Spleen (tissue), 11 donors: ENCODE data around the gene TNFSF9. TPM values are rescaled to one million over a fixed set of nuclear protein-coding genes. Genes with fewer than 3 reads are reported as not detected.

Experiments
- DNase-seq: peaks from one replicate; pipeline ENCODE4 v3.0.0-alpha.2; 2020
- H3K27ac ChIP-seq, 8 donors: fragments of 200-600 bp; sonication (generic) in 7 of 8; 1 replicate in 4 of 8; 2 replicates in 4 of 8; pipeline versions ENCODE4 v1.5.0 to v1.8.0; 2016 to 2021; ENCODE audit warnings: inconsistent platforms in 4 of 8, mild to moderate bottlenecking in 4 of 8, moderate library complexity in 1 of 8
- H3K27me3 ChIP-seq, 7 donors: fragments of 200-600 bp; sonication (generic) in 6 of 7; replicated peaks in 1 of 7; 1 replicate in 4 of 7; 2 replicates in 3 of 7; pipeline versions ENCODE4 v1.5.0 to v1.8.0; 2016 to 2021; ENCODE audit warnings: inconsistent platforms in 3 of 7, mild to moderate bottlenecking in 1 of 7
- H3K36me3 ChIP-seq, 6 donors: fragments of 200-600 bp; sonication (generic) in 5 of 6; 1 replicate in 4 of 6; 2 replicates in 2 of 6; pipeline versions ENCODE4 v1.5.0 to v1.8.0; 2016 to 2021; ENCODE audit warnings: inconsistent platforms in 2 of 6
- H3K4me1 ChIP-seq, 6 donors: fragments of 200-600 bp; sonication (generic) in 5 of 6; 1 replicate in 3 of 6; 2 replicates in 3 of 6; pipeline versions ENCODE4 v1.5.0 to v1.8.0; 2016 to 2021; ENCODE audit warnings: inconsistent platforms in 3 of 6
- H3K4me3 ChIP-seq, 8 donors: fragments of 200-600 bp; sonication (generic) in 7 of 8; 1 replicate in 4 of 8; 2 replicates in 4 of 8; pipeline versions ENCODE4 v1.5.0 to v1.8.0; 2016 to 2021; ENCODE audit warnings: inconsistent platforms in 4 of 8, mild to moderate bottlenecking in 4 of 8, moderate library complexity in 2 of 8
- H3K9me3 ChIP-seq, 8 donors: fragments of 200-600 bp; sonication (generic) in 7 of 8; 1 replicate in 4 of 8; 2 replicates in 4 of 8; pipeline versions ENCODE4 v1.5.0 to v1.8.0; 2016 to 2021; ENCODE audit warnings: inconsistent platforms in 4 of 8
- CTCF ChIP-seq, 11 experiments: fragments of 200-600 bp in 7 of 11; fragments of 450-650 bp in 4 of 11; sonication (generic) in 4 of 11; IDR thresholded peaks in 8 of 11; conservative IDR thresholded peaks in 3 of 11; 1 replicate in 7 of 11; 2 replicates in 4 of 11; pipeline versions ENCODE4 v1.4.0 to v1.8.0; 2016 to 2021; ENCODE audit warnings: antibody characterized with exemption in 11 of 11, inconsistent platforms in 4 of 11, mild to moderate bottlenecking in 1 of 11
- POLR2A ChIP-seq, 3 donors: fragments of 450-650 bp; IDR thresholded peaks; one replicate each; pipeline ENCODE4 v1.5.1; 2017; ENCODE audit warnings: antibody characterized with exemption in 3 of 3, mild to moderate bottlenecking in 1 of 3
- POLR2AphosphoS5 ChIP-seq, 3 donors: sonication (generic); formaldehyde crosslinking; IDR thresholded peaks; one replicate each; pipeline ENCODE4 v1.5.1; 2017; ENCODE audit warnings: antibody characterized with exemption in 3 of 3
- WGBS, 5 donors: extraction: QIAGEN DNeasy Blood & Tissue Kit in 3 of 5; methylation state at CpG; one replicate each; pipeline versions ENCODE4 v1.1.5 to v1.1.7; 2013 to 2018; 5-methylcytosine and 5-hydroxymethylcytosine counted together
- intact Hi-C: fragments of 100-400 bp; cut with DNase I; formaldehyde crosslinking; loops from one replicate; pipeline ENCODE4 v1.15.0; 2023; ENCODE audit warnings: low total_unique reads
- polyA plus RNA-seq, 3 donors: library from polyadenylated mRNA; stranded (reverse); fragments of 200-250 nt; gene quantifications; one replicate each; pipeline ENCODE4 v1.2.1, GENCODE V29; 2013
- total RNA-seq, 7 donors: library from RNA; depleted of rRNA in 3 of 7; stranded (reverse); fragments of >200 nt in 3 of 7; fragmentation: NEBNext Ultra II Directional in 4 of 7; extraction: Animal tissue kit (Norgen Biotek cat#: 25700) in 4 of 7; gene quantifications; one replicate each; pipeline versions ENCODE4 v1.1.0 to v1.2.1, GENCODE V29; 2016 to 2021
- donor health status: healthy with polysubstance abuse.
- donor health status: DM: no; HTN: no; CAD: no; lungs with moderate emphysema.
- donor health status: DM: no; HTN: no; CAD: no.
- donor health status: Bipolar disorder and iron deficiency.
- donor health status: healthy.
- donor health status: DM: no; HTN: no; CAD: no.
- donor health status: DM: yes; HTN: yes; CAD: no.

TNFSF9 gene
- total and polyA plus RNA-seq, 10 donors = 0.72 to 4.1 (median 2.9) TPM

GRCh38 chr19:6516659-6517291 is 14.1 kb upstream of the TNFSF9 start:
- no peaks in the 10 kb centered on the region for H3K27me3 ChIP-seq
- DNase-seq = peak; percentile 98
- 0 to 1% (median 0%) methylated on average over 27 to 38 of the region's 38 CpGs for WGBS, 5 donors
- peak overlapping the region; percentile 73 to 92 (median 87) for H3K27ac ChIP-seq
- H3K4me3 ChIP-seq = peak overlapping the region; percentile 55 to 86 (median 65)
- H3K9me3 ChIP-seq = no peaks in the 10 kb centered on the region
- no peaks in the 10 kb centered on the region for H3K36me3 ChIP-seq
- TF ChIP-seq CTCF (IDR thresholded peaks at IDR 0.05 in 8 of 11, conservative IDR thresholded peaks at IDR 0.05 in 3 of 11) (peak; percentile 94 to 99 (median 98)), POLR2A (IDR thresholded peaks at IDR 0.05) (no peak), POLR2AphosphoS5 (IDR thresholded peaks at IDR 0.05) (peak; percentile 37 to 77 (median 58))
- peaks cover 16 to 60% (median 36%) of the 10 kb centered on the region in 6 donors for H3K4me1 ChIP-seq
- intact Hi-C loops = loop anchor here (5.0 to 10.0 kb wide), 2 partner anchors 228 to 346 kb away; no protein-coding TSS in a partner anchor

- peak overlapping the region in 2 of 8 donors; percentile 20 to 45 for H3K4me3 ChIP-seq
- H3K9me3 ChIP-seq = no peaks in the 10 kb centered on the region
- H3K4me1 ChIP-seq = peaks cover 16 to 70% (median 47%) of the 10 kb centered on the region in 6 donors
- H3K27me3 ChIP-seq = no peaks in the 10 kb centered on the region
- peak overlapping the region in 7 of 8 donors; percentile 15 to 76 (median 57) for H3K27ac ChIP-seq
- DNase-seq = no peak
- WGBS, 5 donors = 26 to 33% (median 28%) methylated on average over 14 of the region's 14 CpGs
- no peaks in the 10 kb centered on the region for H3K36me3 ChIP-seq
- no peak for TF ChIP-seq CTCF (IDR thresholded peaks at IDR 0.05 in 8 of 11, conservative IDR thresholded peaks at IDR 0.05 in 3 of 11)
- peak in 1 of 3 donors; percentile 42 for TF ChIP-seq POLR2AphosphoS5 (IDR thresholded peaks at IDR 0.05)
- TF ChIP-seq POLR2A (IDR thresholded peaks at IDR 0.05) = no peak
- intact Hi-C loops = loop anchor here (5.0 to 10.0 kb wide), 2 partner anchors 226 to 344 kb away; no protein-coding TSS in a partner anchor
Observed at GRCh38 chr19:6518145-6518911, 12.5 kb upstream of the TNFSF9 start.

- H3K36me3 ChIP-seq = no peaks in the 10 kb centered on the region
- no peaks in the 10 kb centered on the region for H3K9me3 ChIP-seq
- H3K27ac ChIP-seq = peak overlapping the region in 2 of 8 donors; percentile 68 to 76
- no peak for DNase-seq
- no peaks in the 10 kb centered on the region for H3K27me3 ChIP-seq
- intact Hi-C loops = loop anchor here (5.0 to 10.0 kb wide), 2 partner anchors 226 to 343 kb away; no protein-coding TSS in a partner anchor
- 49 to 73% (median 54%) methylated on average over 2 of the region's 2 CpGs for WGBS, 5 donors
- no peak for TF ChIP-seq POLR2A (IDR thresholded peaks at IDR 0.05)
- TF ChIP-seq POLR2AphosphoS5 (IDR thresholded peaks at IDR 0.05) = no peak
- no peak for TF ChIP-seq CTCF (IDR thresholded peaks at IDR 0.05 in 8 of 11, conservative IDR thresholded peaks at IDR 0.05 in 3 of 11)
- peaks cover 16 to 76% (median 49%) of the 10 kb centered on the region in 6 donors for H3K4me1 ChIP-seq
- no peak overlapping the region for H3K4me3 ChIP-seq
Observed at GRCh38 chr19:6519289-6519688, 11.5 kb upstream of the TNFSF9 start.
